Esophagus muscularis mucosa (tissue), 3 donors: ENCODE data around the gene CSPG4.

Experiments
- POLR2AphosphoS5 ChIP-seq, 2 donors: sonication (generic); formaldehyde crosslinking; IDR thresholded peaks; one replicate each; pipeline ENCODE4 v1.6.1; 2017; ENCODE audit warnings: antibody characterized with exemption in 2 of 2
- TF ChIP-seq, protein P1 (sequence below), 3 experiments: fragments of 200-600 bp in 2 of 3; fragments of 450-650 bp in 1 of 3; sonication (generic) in 2 of 3; IDR thresholded peaks; one replicate each; pipeline ENCODE4 v1.5.1; 2017 to 2019; ENCODE audit warnings: antibody characterized with exemption in 3 of 3, mild to moderate bottlenecking in 2 of 3, moderate library complexity in 1 of 3

DNA sequence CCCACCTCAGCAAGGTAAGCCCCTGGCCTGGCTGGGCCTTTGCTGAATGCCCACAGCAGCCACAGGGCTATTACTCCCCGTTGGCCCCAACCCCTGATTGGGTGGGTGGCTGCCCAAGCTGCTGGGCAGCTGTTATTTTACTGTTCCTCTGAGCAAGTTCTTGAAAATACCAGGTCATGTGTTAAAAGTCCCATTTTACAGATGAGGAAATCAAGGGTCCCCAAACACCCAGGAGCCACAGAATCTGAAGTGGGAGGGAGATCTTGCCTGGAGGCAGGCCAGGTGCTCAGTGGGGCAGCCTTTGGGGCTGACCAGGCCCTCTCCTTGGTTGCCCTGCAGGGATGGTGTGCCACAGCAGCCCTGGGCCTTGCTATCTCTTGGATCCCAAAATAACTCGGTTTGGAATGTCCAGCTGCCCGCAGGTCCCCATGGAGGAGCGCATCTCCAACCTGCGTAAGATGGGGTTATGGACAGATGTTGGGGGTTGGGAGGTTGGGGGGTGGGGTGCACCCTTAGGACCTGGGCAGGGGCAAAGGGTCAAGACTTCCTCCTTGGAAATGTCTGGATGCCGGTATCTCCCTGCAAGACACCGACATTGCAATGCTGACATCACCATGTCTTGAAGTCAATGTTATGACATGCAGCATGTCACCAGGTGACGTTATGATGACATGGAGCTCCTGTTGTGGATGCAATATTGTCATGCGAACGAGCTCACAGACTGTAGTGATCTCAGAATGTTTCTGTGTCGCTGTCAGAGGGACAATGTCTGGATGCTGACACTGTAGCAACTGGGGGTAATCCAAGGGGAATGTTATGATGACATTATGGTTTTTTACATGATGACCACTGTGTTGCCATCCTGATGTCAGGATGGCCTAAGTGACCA, 13.3 kb upstream of the CSPG4 start:
- TF ChIP-seq, protein P1, sequence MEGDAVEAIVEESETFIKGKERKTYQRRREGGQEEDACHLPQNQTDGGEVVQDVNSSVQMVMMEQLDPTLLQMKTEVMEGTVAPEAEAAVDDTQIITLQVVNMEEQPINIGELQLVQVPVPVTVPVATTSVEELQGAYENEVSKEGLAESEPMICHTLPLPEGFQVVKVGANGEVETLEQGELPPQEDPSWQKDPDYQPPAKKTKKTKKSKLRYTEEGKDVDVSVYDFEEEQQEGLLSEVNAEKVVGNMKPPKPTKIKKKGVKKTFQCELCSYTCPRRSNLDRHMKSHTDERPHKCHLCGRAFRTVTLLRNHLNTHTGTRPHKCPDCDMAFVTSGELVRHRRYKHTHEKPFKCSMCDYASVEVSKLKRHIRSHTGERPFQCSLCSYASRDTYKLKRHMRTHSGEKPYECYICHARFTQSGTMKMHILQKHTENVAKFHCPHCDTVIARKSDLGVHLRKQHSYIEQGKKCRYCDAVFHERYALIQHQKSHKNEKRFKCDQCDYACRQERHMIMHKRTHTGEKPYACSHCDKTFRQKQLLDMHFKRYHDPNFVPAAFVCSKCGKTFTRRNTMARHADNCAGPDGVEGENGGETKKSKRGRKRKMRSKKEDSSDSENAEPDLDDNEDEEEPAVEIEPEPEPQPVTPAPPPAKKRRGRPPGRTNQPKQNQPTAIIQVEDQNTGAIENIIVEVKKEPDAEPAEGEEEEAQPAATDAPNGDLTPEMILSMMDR (IDR thresholded peaks at IDR 0.05) = no peak
- no peak for TF ChIP-seq POLR2AphosphoS5 (IDR thresholded peaks at IDR 0.05)
